Bronchial epithelial cell (primary cell): ENCODE results near the gene LSM3. TPM values are rescaled to one million over a fixed set of nuclear protein-coding genes. Genes with fewer than 3 reads are reported as not detected.

Experiments
- DNase-seq: peaks from one replicate; pipeline ENCODE4 v3.0.0-alpha.2; 2010; ENCODE audit warnings: low read depth
- FAIRE-seq: peaks from 2 replicates; lab custom pipeline; 2011; peaks lifted over from hg19 to GRCh38; lab: Jason Lieb, UNC
- H3K27me3 ChIP-seq: 2 replicates; pipeline ENCODE4 v1.5.1; 2011; ENCODE audit warnings: low read length; ENCODE audit not compliant: control insufficient read depth, insufficient read depth
- H3K36me3 ChIP-seq: 2 replicates; pipeline ENCODE4 v1.5.1; 2011; ENCODE audit warnings: low read length; ENCODE audit not compliant: control insufficient read depth, insufficient read depth
- H3K4me3 ChIP-seq: 2 replicates; pipeline ENCODE4 v1.5.1; 2011; ENCODE audit warnings: mild to moderate bottlenecking, low read depth, low read length, control low read depth
- CTCF ChIP-seq: IDR thresholded peaks from 2 replicates; pipeline ENCODE4 v1.5.1; 2011; ENCODE audit warnings: mild to moderate bottlenecking, moderate library complexity, low read length, control low read depth, inconsistent platforms; ENCODE audit not compliant: insufficient read depth, severe bottlenecking
- total RNA-seq: library from RNA; depleted of rRNA; stranded (reverse); fragments of >200 nt; gene quantifications from 2 replicates; pipeline ENCODE4 v1.2.1, GENCODE V29; 2014

LSM3 gene
- total RNA-seq, 1 donor from 2014 or later: 6.6 TPM

- H3K36me3 ChIP-seq: peaks cover 32% of the 10 kb centered on the region
- no peak overlapping the region for H3K4me3 ChIP-seq
- H3K27me3 ChIP-seq: no peaks in the 10 kb centered on the region
- FAIRE-seq (no peak), DNase-seq (no peak)
- no peak for TF ChIP-seq CTCF
These were observed 22.4 kb upstream of the LSM3 start for GRCh38 chr3:14156201-14156600.

GRCh38 chr3:14156843-14157561 lies 21.6 kb upstream of the LSM3 start:
- H3K27me3 ChIP-seq: no peaks in the 10 kb centered on the region
- DNase-seq: peak; percentile 91
- TF ChIP-seq CTCF: no peak
- H3K4me3 ChIP-seq: no peak overlapping the region
- no peak for FAIRE-seq
- H3K36me3 ChIP-seq: peaks cover 28% of the 10 kb centered on the region

GRCh38 chr3:14157951-14158350 lies 20.7 kb upstream of the LSM3 start:
- peak; percentile 7 for FAIRE-seq
- H3K36me3 ChIP-seq: peaks cover 25% of the 10 kb centered on the region

GRCh38 chr3:14158370-14158769 lies 20.2 kb upstream of the LSM3 start:
- TF ChIP-seq CTCF: no peak
- Histone ChIP-seq H3K36me3 (peaks cover 25% of the 10 kb centered on the region), H3K4me3 (no peak overlapping the region), H3K27me3 (no peaks in the 10 kb centered on the region)
- FAIRE-seq (no peak), DNase-seq (no peak)

More at GRCh38 chr3:14157951-14158350, 20.7 kb upstream of the LSM3 start:
- no peak for TF ChIP-seq CTCF
- no peaks in the 10 kb centered on the region for H3K27me3 ChIP-seq
- DNase-seq: no peak
- H3K4me3 ChIP-seq: no peak overlapping the region

- DNase-seq (no peak), FAIRE-seq (no peak)
- no peak for TF ChIP-seq CTCF
- no peaks in the 10 kb centered on the region for H3K27me3 ChIP-seq
- H3K36me3 ChIP-seq: peaks cover 26% of the 10 kb centered on the region
- H3K4me3 ChIP-seq: no peak overlapping the region
These were observed 19.2 kb upstream of the LSM3 start for GRCh38 chr3:14159426-14159825.

- no peak for FAIRE-seq
- Histone ChIP-seq H3K36me3 (peaks cover 31% of the 10 kb centered on the region), H3K4me3 (no peak overlapping the region), H3K27me3 (no peaks in the 10 kb centered on the region)
- TF ChIP-seq CTCF: no peak
- no peak for DNase-seq
These were observed 17.3 kb upstream of the LSM3 start for GRCh38 chr3:14161282-14161681.
